GM19035 (cell line): ENCODE measurements around the gene SCGN.
"Not testable (repeated sequence)": the region's sequence is repeated elsewhere in the genome, so short reads cannot be mapped to it uniquely, and the experiment has no call there.

Experiments
- ATAC-seq: cut with Tn5 transposase; IDR thresholded peaks from one replicate; pipeline ENCODE4 v1.9.1; 2021; ENCODE audit not compliant: unreplicated experiment

Gene SCGN

GRCh38 chr6:25726122-25726911, 74.3 kb downstream of the SCGN start:
- ATAC-seq = no peak

DNA sequence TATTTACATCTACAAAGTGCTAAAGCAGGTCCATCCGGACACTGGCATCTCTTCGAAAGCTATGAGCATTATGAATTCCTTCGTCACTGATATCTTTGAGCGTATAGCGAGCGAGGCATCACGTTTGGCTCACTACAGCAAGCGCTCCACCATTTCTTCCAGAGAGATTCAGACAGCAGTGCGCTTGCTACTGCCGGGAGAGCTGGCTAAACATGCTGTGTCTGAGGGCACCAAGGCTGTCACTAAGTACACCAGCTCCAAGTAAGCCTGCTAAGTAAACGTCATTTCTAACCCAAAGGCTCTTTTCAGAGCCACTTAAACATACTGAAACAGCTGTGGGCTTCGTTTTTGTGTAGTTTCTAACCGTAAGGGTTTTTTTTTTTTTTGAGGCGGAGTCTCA, 75.0 kb downstream of the SCGN start:
- no peak for ATAC-seq

DNA sequence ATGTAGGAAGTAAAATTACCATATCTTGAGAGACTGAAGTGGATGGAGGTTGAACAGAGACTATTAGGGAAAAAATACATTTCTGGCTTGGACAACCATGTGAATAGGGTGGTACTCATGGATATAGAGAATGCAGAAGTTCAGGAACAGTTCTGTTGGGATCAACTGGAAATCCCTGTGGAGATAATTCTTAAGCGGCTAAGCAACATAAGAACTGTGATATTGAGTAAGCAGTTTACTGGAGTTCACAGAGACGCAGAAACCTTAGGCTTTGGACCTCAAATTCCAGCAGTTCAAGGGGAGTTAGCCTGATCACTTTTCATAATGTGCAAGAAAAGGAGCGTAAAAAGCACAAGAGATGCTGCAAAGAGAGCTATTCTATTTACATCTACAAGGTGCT, 78.9 kb downstream of the SCGN start:
- no peak for ATAC-seq

GRCh38 chr6:25731721-25732120, 79.7 kb downstream of the SCGN start:
- no peak for ATAC-seq

GRCh38 chr6:25732468-25733198, 80.6 kb downstream of the SCGN start:
- no peak for ATAC-seq

DNA sequence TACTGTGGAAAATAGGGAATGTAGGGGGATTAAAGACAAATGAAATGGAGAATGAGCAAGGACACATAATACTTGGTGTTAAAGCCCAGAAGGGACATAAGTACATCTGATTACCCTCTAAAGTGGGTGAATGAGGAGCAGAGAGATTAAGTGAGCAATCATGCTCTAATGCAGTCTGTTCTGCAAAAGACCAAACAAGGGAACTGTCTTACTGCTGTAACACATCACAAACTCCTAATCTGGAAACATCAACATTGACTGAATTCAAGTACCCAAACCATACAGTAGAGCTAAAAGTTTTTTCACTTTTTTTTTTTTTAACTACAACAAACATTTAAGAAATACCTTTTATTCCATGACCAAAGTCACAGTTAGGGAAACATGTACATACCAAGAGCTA, 83.2 kb downstream of the SCGN start:
- no peak for ATAC-seq

DNA sequence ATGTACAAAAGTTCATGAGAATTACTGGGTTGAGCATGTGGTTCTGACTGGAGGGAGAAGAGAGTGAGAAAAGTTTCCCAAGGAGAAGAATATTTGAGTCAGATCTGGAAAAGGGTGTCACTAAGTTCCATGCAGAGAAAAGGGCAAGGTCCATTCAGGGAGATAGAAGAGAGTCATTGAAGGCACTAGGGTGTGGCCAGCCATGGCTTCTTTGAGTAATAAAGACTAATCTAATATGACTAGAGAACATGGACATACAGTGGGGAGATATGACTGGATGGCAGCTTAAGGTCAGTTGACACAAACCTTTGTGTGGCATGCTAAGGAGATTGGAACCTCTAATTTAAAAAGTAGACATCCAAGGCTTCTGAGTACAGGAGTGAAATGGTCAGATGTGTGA, 91.9 kb downstream of the SCGN start:
- ATAC-seq = no peak

DNA sequence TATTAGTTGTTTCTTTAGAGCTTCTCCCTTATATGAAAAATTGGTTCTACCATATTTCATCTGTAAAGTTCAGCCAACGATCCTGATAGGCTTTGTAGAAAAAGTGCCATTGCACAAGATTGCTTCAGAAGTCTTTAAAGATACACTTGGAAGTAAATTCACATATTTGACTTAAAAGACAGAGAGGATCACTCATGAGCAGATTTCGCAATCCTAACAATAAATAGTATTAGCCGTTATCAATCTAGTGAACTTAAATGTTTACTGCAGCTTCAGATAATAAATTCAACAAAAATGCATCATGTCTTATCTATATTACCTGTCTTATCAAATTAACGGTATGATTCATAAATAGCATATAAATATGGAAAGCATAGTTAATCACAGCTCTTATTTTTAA, 93.8 kb downstream of the SCGN start:
- no peak for ATAC-seq

DNA sequence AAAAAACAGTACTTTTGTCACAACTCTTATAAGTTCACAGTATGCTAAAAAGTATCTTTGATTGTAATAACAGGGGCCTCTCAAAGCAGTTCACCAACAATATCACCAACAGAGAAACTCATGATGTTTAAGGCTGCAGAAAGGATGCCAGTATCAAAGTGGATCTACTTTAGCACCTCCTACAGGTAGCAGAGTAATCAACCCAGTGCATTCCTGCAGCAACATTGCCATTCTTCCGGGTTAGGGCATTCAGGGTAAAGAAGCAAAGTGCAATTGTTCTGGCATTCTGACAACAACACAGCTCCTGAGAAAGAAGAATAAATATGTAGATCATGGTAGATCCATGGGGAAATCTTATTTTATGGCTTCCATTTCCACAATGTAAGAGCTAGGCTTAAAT, 95.0 kb downstream of the SCGN start:
- ATAC-seq = no peak

GRCh38 chr6:25747477-25747876, 95.5 kb downstream of the SCGN start:
- ATAC-seq = no peak

- ATAC-seq = no peak
Measured at GRCh38 chr6:25748049-25748448, 96.0 kb downstream of the SCGN start.

DNA sequence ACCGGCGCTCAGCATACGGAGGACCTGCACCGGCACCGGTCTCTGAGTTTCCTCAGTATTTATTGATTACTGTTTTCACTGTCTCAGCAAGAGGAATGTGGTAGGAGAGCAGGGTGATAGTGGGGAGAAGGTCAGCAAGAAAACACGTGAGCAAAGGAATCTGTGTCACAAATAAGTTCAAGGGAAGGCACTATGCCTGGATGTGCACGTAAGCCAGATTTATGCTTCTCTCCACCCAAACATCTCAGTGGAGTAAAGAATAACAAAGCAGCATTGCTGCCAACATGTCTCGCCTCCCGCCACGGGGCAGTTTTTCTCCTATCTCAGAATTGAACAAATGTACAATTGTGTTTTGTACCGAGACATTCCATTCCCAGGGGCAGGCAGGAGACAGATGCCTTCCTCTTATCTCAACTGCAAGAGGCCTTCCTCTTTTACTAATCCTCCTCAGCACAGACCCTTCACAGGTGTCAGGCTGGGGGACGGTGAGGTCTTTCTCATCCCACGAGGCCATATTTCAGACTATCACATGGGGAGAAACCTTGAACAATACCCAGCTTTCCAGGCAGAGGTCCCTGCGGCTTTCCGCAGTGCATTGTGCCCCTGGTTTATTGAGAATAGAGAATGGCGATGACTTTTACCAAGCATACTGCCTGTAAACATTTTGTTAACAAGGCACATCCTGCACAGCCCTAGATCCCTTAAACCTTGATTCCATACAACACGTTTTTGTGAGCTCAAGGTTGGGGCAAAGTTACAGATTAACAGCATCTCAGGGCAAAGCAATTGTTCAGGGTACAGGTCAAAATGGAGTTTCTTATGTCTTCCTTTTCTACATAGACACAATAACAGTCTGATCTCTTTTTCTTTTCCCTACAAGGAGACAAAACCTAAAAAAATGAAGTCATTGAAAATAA, 96.8 kb downstream of the SCGN start:
- not testable (repeated sequence) for ATAC-seq

DNA sequence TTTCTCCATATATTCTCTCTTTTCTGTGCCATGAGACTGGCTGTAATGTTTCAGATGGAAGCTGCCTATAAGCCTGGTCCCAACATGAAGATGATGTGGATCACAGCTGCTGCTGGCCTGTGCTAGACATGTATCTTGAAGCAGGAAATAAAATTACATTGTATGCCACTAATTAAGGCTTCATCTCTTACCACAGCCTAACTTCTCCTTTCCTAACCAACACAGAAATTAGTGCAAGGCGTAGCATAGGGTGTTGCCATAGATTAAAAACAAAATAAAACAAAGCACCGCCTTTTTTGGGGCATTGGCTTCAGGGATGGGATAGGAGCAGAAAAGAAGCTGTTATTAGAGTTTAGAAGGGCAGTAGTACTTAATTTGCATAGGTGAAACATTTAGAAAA, 97.8 kb downstream of the SCGN start:
- ATAC-seq = no peak

- no peak for ATAC-seq
Measured at GRCh38 chr6:25750906-25751305, 98.9 kb downstream of the SCGN start.
